NCI-H146 treated with DMSO at 0.1 percent for 48 hours (cell line): ENCODE data around the gene AKT1.
"Not testable (repeated sequence)": the region's sequence is repeated elsewhere in the genome, so short reads cannot be mapped to it uniquely, and the experiment has no call there.

Experiments used
- DNase-seq: peaks from one replicate; lab custom pipeline; 2025; ENCODE audit not compliant: unreplicated experiment; lab: John Stamatoyannopoulos, UW

AKT1 gene

GRCh38 chr14:104755621-104756020 lies 39.9 kb downstream of the AKT1 start:
- no peak for DNase-seq

- no peak for DNase-seq
Measured at GRCh38 chr14:104754213-104754851, 41.2 kb downstream of the AKT1 start.

- DNase-seq: peak; percentile 27
Measured at GRCh38 chr14:104753528-104754212, 41.9 kb downstream of the AKT1 start.

GRCh38 chr14:104752735-104753527 lies 42.6 kb downstream of the AKT1 start, which contains the start of gene SIVA1:
SIVA1 (plus strand) TSS chr14:104753147; CDS start chr14:104753202, 55 bp downstream.
- DNase-seq: peak; percentile 100

GRCh38 chr14:104752423-104752734 lies 43.2 kb downstream of the AKT1 start:
- DNase-seq: no peak

GRCh38 chr14:104751539-104752422 lies 43.8 kb downstream of the AKT1 start:
- no peak for DNase-seq

GRCh38 chr14:104750753-104751057 lies 44.8 kb downstream of the AKT1 start:
- not testable (repeated sequence) for DNase-seq

- no peak for DNase-seq
Measured at GRCh38 chr14:104750056-104750752, 45.3 kb downstream of the AKT1 start.

GRCh38 chr14:104749111-104749649 lies 46.4 kb downstream of the AKT1 start:
- DNase-seq: no peak

- DNase-seq: no peak
Measured at GRCh38 chr14:104747876-104748275, 47.7 kb downstream of the AKT1 start.

GRCh38 chr14:104746934-104747481 lies 48.5 kb downstream of the AKT1 start:
- DNase-seq: no peak

- DNase-seq: no peak
Measured at GRCh38 chr14:104746071-104746545, 49.4 kb downstream of the AKT1 start.

GRCh38 chr14:104745431-104745830 lies 50.1 kb downstream of the AKT1 start:
- no peak for DNase-seq

- no peak for DNase-seq
Measured at GRCh38 chr14:104744484-104744883, 51.1 kb downstream of the AKT1 start.

- DNase-seq: no peak
Measured at GRCh38 chr14:104743461-104744380, 51.8 kb downstream of the AKT1 start.

- no peak for DNase-seq
Measured at GRCh38 chr14:104742586-104743455, 52.7 kb downstream of the AKT1 start.

GRCh38 chr14:104741803-104742251 lies 53.7 kb downstream of the AKT1 start:
- DNase-seq: no peak
